Neural cell (in vitro differentiated cells): Measurements from ENCODE around the gene NDUFAF2. TPM values are rescaled to one million over a fixed set of nuclear protein-coding genes. Genes with fewer than 3 reads are reported as not detected.

ENCODE experiments used
- H2AFZ ChIP-seq: fragments of 200-600, 300-800 bp; sonication (generic), shearing (Covaris generic); 2 replicates; pipeline ENCODE4 v1.6.0; 2014; ENCODE audit warnings: low read depth, mild to moderate bottlenecking, antibody characterized with exemption, low read length, moderate library complexity
- H3F3A ChIP-seq: fragments of 200-600 bp; shearing (Covaris generic); 2 replicates; pipeline ENCODE4 v1.6.1; 2016; ENCODE audit warnings: mild to moderate bottlenecking, moderate library complexity, mixed read lengths, antibody characterized with exemption, low read length; ENCODE audit not compliant: insufficient read depth, poor library complexity, severe bottlenecking
- H3K27ac ChIP-seq: fragments of 200-600, 300-800 bp; sonication (generic), shearing (Covaris generic); 2 replicates; pipeline ENCODE4 v1.5.1; 2014; ENCODE audit warnings: mild to moderate bottlenecking, low read length, moderate library complexity
- H3K27me3 ChIP-seq: fragments of 300-800, 200-600 bp; sonication (generic), shearing (Covaris generic); 2 replicates; pipeline ENCODE4 v1.6.0; 2014; ENCODE audit warnings: mild to moderate bottlenecking, low read depth, low read length, moderate library complexity; ENCODE audit not compliant: insufficient read depth
- H3K36me3 ChIP-seq: fragments of 300-800, 200-600 bp; sonication (generic), shearing (Covaris generic); 2 replicates; pipeline ENCODE4 v1.5.1; 2014; ENCODE audit warnings: mild to moderate bottlenecking, antibody characterized with exemption, low read length, moderate library complexity; ENCODE audit not compliant: insufficient read depth
- H3K4me2 ChIP-seq: fragments of 300-800, 200-600 bp; sonication (generic), shearing (Covaris generic); 2 replicates; pipeline ENCODE4 v1.6.0; 2014; ENCODE audit warnings: mild to moderate bottlenecking, low read length
- H3K4me3 ChIP-seq: fragments of 300-800, 200-600 bp; sonication (generic), shearing (Covaris generic); 2 replicates; pipeline ENCODE4 v1.5.1; 2014; ENCODE audit warnings: mild to moderate bottlenecking, low read length, moderate library complexity
- H3K79me2 ChIP-seq: fragments of 200-600 bp; shearing (Covaris generic); replicated peaks from 2 replicates; pipeline ENCODE4 v1.6.0; 2014; ENCODE audit warnings: mild to moderate bottlenecking, low read length, moderate library complexity; ENCODE audit not compliant: insufficient read depth
- H3K9ac ChIP-seq: fragments of 300-800, 200-600 bp; sonication (generic), shearing (Covaris generic); 2 replicates; pipeline ENCODE4 v1.6.1; 2016; ENCODE audit warnings: mild to moderate bottlenecking, low read length, mixed read lengths
- H3K9me2 ChIP-seq: fragments of 200-600 bp; shearing (Covaris generic); 2 replicates; pipeline ENCODE4 v1.6.1; 2016; ENCODE audit warnings: mild to moderate bottlenecking, low read length, mixed read lengths; ENCODE audit not compliant: insufficient read depth
- H3K9me3 ChIP-seq: fragments of 200-600, 300-800 bp; sonication (generic), shearing (Covaris generic); 2 replicates; pipeline ENCODE4 v1.6.1; 2016; ENCODE audit warnings: mild to moderate bottlenecking, mixed run types, low read length, moderate library complexity, mixed read lengths
- H4K20me1 ChIP-seq: fragments of 200-600 bp; shearing (Covaris generic); 2 replicates; pipeline ENCODE4 v1.6.1; 2016; ENCODE audit warnings: mild to moderate bottlenecking, mixed run types; ENCODE audit not compliant: insufficient read depth
- CTCF ChIP-seq: fragments of 450-650 bp; IDR thresholded peaks from 2 replicates; pipeline ENCODE4 v1.5.1; 2014; ENCODE audit warnings: antibody characterized with exemption, mild to moderate bottlenecking, moderate library complexity; ENCODE audit not compliant: poor library complexity, severe bottlenecking
- EP300 ChIP-seq: fragments of 450-650 bp; conservative IDR thresholded peaks from 2 replicates; pipeline ENCODE4 v1.6.1; 2014; ENCODE audit warnings: antibody characterized with exemption, mild to moderate bottlenecking, moderate library complexity; ENCODE audit not compliant: poor library complexity, severe bottlenecking
- EZH2 ChIP-seq: fragments of 200-600, 300-800 bp; shearing (Covaris generic), sonication (generic); IDR thresholded peaks from 2 replicates; pipeline ENCODE4 v1.6.1; 2014; ENCODE audit warnings: antibody characterized with exemption, low read length, borderline replicate concordance, mild to moderate bottlenecking; ENCODE audit not compliant: insufficient read depth, poor library complexity, severe bottlenecking
- RAD21 ChIP-seq: fragments of 450-650 bp; conservative IDR thresholded peaks from 2 replicates; pipeline ENCODE4 v1.6.1; 2014; ENCODE audit warnings: antibody characterized with exemption, mild to moderate bottlenecking, moderate library complexity
- REST ChIP-seq: IDR thresholded peaks from 2 replicates; pipeline ENCODE4 v1.6.1; 2012; ENCODE audit warnings: borderline replicate concordance
- SMC3 ChIP-seq: fragments of 450-650 bp; conservative IDR thresholded peaks from 2 replicates; pipeline ENCODE4 v1.6.1; 2014; ENCODE audit warnings: antibody characterized with exemption, mild to moderate bottlenecking, moderate library complexity; ENCODE audit not compliant: poor library complexity
- TAF1 ChIP-seq: IDR thresholded peaks from 2 replicates; pipeline ENCODE4 v1.6.1; 2012; ENCODE audit warnings: low read depth
- polyA plus RNA-seq: library from polyadenylated mRNA; depleted of rRNA; stranded (reverse); fragments of >200 nt; gene quantifications from 2 replicates; pipeline ENCODE4 v1.2.3, GENCODE V29; 2014

Gene NDUFAF2
- polyA plus RNA-seq, 1 donor from 2014 or later, result 53.6 TPM

- H4K20me1 ChIP-seq, result no peaks in the 10 kb centered on the region
- H3F3A ChIP-seq, result no peaks in the 10 kb centered on the region
- H3K9me3 ChIP-seq, result peaks cover 2% of the 10 kb centered on the region
- no peak overlapping the region for H3K4me3 ChIP-seq
- H2AFZ ChIP-seq, result no peak overlapping the region
- no peak for TF ChIP-seq SMC3
- no peak for TF ChIP-seq RAD21
- TF ChIP-seq CTCF, result no peak
- no peak overlapping the region for H3K9ac ChIP-seq
- no peak overlapping the region for H3K27ac ChIP-seq
- no peaks in the 10 kb centered on the region for H3K27me3 ChIP-seq
- H3K36me3 ChIP-seq, result no peaks in the 10 kb centered on the region
- H3K4me2 ChIP-seq, result no peak overlapping the region
- H3K79me2 ChIP-seq, result no peaks in the 10 kb centered on the region
- H3K9me2 ChIP-seq, result no peaks in the 10 kb centered on the region
Measured at GRCh38 chr5:61198606-61199005, 253.6 kb downstream of the NDUFAF2 start.

- Histone ChIP-seq H3K4me2 (no peak overlapping the region), H3K9me3 (no peaks in the 10 kb centered on the region), H2AFZ (no peak overlapping the region)
Measured at GRCh38 chr5:61200582-61201155, 255.7 kb downstream of the NDUFAF2 start.

More at GRCh38 chr5:61200582-61201155, 255.7 kb downstream of the NDUFAF2 start:
- Histone ChIP-seq H3K9me2 (no peaks in the 10 kb centered on the region), H4K20me1 (no peaks in the 10 kb centered on the region), H3K9ac (no peak overlapping the region), H3K4me3 (no peak overlapping the region), H3K79me2 (no peaks in the 10 kb centered on the region), H3K36me3 (no peaks in the 10 kb centered on the region), H3K27ac (no peak overlapping the region), H3K27me3 (no peaks in the 10 kb centered on the region), H3F3A (no peaks in the 10 kb centered on the region)
- TF ChIP-seq EZH2 (no peak), REST (no peak), EP300 (no peak), TAF1 (no peak), CTCF (no peak)
